ENCODE results near the gene SLC35F5.
"Not testable (repeated sequence)": the region's sequence is repeated elsewhere in the genome, so short reads cannot be mapped to it uniquely, and the experiment has no call there.

SLC35F5 gene

GRCh38 chr2:113755035-113755834 is 1.2 kb downstream of the SLC35F5 start:
- no peak for DNase-seq

DNA sequence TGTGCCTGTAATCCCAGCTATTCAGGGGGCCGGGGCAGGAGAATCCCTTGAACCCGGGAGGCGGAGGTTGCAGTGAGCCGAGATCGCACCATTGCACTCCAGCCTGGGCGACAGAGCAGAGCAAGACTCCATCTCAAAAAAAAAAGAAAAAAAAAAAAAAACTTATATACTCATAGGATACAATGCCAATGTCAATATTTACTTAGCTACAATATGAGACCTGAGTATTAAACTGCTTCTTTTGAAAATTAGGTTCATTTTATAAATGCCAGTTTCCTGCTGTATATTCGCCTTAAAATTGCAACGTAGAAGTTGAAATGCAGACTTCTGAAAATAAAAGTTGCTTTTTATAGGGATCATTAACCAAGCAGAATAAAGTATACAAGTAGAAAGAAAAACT is 2.3 kb downstream of the SLC35F5 start:
- no peak for DNase-seq

GRCh38 chr2:113750385-113750784 is 6.1 kb downstream of the SLC35F5 start:
- DNase-seq: no peak

GRCh38 chr2:113741091-113741490 is 15.4 kb downstream of the SLC35F5 start:
- peak; percentile 68 for DNase-seq

DNA sequence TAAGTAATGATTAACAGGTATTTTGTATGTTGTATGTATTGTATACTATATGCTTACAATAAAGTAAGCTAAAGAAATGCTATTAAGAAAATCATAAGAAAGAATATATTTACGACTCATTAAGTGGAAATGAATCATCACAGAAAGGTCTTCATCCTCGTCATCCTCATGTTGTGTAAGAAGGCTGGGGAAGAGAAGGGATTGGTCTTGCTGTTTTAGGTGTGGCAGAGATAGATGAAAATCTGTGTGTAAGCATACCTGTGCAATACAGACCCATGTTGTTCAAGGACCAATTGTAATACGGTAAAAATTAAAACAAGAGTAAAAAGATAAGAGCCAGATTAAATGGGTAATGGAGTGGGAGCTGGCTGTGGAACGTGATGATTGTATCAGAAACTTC is 16.6 kb downstream of the SLC35F5 start:
- peak; percentile 19 for DNase-seq

DNA sequence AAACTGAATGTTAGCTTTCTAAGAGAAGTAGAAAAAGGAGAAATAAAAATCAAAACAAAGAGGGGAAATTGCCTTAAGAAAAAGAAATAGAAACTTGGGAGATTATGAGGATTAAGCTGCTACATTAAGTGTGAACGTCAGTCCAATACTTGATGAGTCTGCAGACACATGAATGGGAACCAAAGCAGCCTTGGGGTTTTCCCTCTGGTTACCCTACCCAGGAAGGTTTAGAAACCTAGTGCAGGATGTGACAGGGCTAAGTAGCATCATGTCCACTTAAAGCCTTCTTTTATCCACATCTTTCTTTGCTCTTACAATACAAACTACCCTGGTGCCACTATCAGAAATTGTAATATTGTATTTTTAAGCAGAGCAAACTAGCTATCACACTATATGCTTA is 22.3 kb downstream of the SLC35F5 start:
- peak; percentile 76 for DNase-seq

- DNase-seq: no peak
Observed at GRCh38 chr2:113724010-113724409, 32.4 kb downstream of the SLC35F5 start.

DNA sequence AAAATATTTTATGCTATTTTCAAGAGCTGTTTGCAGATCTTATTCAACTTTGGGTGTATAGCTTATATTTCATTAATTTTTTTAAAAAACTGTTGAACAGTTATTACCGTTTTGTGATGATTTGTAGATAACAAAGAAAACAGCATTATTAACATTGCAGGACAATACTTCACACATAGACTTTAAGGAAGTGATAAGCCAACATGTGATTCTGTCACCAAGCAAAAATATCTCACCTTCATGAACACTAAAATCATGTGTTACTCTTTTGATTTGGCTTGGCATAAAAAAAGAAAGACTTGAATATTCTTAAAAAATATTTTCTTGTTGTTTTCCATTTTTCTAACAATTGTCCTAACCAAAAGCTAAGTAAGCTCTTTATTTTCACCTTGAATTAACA is 33.0 kb downstream of the SLC35F5 start:
- DNase-seq: no peak

DNA sequence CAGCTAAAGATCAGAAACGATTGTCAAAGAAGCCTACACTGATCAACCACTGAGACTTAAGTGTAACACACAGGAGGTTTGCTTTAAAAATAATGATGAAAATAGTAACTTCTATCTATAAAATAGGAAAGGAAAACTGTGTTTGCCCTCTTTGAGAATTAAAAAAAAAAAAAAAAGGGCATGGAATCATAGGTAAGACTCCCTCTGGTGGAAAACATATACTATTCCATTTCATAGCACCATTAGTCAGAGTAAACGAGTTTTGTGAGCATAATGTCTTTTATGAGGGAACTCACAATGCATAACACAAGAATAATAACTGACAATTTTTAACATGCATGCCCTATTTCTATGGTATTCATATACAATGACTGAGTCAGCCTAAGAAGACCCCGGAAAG is 36.3 kb downstream of the SLC35F5 start:
- DNase-seq: no peak

DNA sequence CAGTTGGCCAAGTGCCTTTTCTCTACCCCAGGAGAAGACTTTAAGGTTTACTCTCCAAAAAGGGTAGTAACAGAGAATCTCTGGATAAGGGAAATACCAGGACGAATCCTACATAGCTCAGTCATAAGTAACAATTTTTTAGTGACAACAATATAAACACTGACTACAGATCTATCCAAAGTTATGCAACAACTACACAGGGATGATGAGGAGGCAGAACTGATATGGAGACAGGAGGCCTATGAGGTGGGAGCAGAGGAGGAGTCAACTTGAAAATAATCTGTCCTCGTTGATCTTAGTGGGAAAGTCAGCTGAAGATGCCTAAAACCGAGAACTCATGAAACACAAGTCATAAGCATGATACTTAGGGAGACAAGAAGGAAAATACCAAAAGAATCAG is 40.2 kb downstream of the SLC35F5 start:
- DNase-seq: no peak

GRCh38 chr2:113712941-113713340 is 43.5 kb downstream of the SLC35F5 start:
- no peak for DNase-seq

DNA sequence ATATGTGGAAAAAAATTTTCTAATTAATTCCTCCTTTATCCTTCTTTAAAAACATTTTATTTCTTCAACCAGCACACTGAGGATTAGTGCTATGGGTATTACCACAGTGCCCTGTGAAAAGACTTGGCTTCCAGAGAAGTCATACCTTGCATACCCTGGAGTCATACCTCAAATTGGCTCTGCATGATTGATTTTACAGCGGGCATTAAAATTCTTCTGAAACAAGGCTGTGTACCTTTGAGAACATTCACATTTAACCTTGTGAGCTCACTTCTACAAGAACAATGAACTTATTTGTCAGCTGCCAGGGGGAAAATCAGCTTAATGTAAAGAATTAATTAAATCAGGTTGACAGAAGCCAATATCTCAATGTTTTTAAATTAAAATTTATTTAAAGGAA is 44.6 kb downstream of the SLC35F5 start:
- DNase-seq: no peak

DNA sequence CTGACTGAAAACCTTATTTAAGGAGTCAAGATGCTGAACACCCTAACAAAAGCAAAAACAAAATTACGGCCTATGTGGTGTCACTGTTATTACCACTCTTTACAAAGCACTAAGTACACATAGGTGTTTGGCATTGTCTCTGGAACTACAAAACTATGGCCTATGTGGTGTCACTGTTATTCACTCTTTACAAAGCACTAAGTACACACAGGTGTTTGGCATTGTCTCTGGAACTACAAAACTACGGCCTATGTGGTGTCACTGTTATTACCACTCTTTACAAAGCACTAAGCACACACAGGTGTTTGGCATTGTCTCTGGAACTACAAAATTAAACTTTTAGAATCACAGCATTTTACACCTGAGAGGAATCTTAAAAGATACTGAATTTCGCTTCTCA is 47.4 kb downstream of the SLC35F5 start:
- DNase-seq: no peak

GRCh38 chr2:113707106-113707505 is 49.3 kb downstream of the SLC35F5 start:
- DNase-seq: no peak

DNA sequence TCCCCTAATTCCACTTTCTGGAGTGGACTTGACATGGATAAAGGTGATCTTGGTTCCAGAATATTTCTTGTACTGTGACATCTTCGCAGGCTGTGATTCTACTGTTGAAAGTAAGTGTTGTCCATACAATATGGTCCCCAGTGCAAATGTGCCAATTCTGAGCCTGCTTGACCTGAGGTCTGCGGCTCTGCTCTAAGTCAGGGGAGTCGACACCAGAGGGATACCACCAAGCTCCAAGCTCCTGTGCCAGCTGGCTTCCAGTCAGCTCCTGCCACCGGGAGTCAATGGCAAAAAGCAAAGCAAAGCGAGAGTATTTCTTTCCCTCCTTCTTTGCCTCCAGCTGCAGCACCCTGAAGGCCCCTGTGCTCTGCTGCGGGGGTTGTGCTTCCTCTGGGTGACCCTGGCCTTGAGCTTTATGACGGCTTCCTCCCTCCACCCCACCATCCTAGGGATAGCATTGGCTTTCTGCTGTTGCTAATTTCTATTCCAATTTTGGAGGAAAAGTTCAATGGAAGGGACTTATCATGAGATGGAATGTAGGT is 50.4 kb downstream of the SLC35F5 start:
- DNase-seq: no peak

DNA sequence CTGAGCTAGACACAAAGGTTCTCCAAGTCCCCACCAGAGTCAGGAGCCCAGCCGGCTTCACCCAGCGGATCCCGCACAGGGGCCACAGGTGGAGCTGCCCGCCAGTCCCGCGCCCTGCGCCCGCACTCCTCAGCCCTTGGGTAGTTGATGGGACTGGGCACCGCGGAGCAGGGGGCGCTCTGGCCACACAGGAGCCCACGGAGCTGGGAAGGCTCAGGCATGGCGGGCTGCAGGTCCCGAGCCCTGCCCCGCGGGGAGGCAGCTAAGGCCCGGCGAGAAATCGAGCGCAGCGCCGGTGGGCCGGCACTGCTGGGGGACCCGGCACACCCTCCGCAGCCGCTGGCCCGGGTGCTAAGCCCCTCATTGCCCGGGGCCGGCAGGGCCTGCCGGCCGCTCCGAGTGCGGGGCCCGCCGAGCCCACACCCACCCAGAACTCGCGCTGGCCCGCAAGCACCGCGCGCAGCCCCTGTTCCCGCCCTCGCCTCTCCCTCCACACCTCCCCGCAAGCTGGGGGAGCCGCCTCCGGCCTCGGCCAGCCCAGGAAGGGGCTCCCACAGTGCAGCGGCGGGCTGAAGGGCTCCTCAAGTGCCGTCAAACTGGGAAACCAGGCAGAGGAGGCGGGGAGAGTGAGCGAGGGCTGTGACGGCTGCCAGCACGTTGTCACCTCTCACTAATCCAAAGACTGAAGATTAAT is 52.0 kb downstream of the SLC35F5 start:
- DNase-seq: not testable (repeated sequence)

DNA sequence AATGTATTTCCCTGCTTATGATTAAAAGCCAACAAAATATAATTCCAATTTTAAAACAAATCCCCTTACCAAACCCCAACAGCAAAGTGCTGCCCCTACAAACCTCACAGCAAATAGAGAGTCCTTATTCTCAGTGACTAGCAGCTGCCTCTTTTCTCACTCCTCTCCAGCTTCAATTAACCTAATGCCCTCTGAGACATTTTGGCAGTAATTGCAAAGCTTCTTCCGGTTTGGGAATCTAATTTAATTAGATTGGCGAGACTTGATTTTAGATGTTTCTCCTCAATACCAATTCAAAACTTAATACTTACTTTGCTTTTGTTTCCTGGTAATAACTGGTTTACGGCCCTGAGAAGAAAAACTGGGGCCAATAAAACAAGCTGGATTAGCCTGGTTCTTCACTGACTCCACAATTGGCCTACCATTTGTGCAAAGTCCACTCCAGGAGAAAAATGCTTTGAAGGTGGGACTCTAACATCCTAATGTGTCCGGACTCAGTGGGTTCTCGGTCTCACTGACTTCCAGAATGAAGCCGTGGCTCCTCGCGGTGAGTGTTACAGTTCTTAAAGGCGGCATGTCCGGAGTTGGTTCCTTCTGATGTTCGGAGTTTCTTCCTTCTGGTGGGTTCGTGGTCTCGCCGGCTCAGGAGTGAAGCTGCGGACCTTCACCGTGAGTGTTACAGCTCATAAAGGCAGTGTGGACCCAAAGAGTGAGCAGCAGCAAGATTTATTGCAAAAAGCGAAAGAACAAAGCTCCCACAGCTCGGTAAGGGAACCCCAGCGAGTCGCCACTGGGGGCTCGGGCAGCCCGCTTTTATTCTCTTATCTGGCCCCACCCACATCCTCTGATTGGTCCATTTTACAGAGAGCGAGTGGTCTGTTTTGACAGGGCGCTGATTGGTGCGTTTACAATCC is 52.8 kb downstream of the SLC35F5 start:
- DNase-seq: no peak

DNA sequence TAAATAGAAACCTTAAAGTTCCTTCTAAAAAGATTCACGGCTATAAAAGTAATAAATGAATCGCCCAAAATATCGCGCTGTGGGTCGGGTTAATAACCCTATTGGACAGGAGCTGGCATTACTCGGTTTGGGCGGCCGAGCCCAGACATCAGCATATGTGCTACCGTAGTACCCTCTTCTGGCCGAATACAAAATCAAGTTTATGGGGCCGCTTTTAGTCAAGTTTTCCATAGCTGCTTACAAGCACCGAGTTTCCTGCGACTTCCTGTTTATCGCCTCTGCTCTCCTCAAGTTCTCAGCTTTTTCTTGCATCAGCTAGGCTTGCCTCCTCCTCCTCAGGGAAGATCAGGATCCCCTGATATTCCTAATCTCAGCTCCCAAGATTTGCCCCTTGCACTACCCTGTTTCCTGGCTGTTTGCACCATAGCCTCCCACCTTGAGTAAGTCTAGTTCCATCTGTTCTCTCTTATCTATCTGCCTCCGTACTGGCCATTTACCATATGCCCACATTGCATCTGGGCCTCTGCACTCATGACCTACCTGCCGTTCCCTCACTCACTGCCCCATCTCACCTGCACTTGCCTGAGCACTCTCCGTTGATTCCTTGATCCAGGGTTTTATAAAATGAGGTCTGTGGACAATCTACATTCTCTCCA is 56.1 kb downstream of the SLC35F5 start:
- peak; percentile 79 for DNase-seq

GRCh38 chr2:113698892-113699447 is 57.5 kb downstream of the SLC35F5 start:
- DNase-seq: peak; percentile 9

GRCh38 chr2:113698251-113698650 is 58.2 kb downstream of the SLC35F5 start:
- not testable (repeated sequence) for DNase-seq

DNA sequence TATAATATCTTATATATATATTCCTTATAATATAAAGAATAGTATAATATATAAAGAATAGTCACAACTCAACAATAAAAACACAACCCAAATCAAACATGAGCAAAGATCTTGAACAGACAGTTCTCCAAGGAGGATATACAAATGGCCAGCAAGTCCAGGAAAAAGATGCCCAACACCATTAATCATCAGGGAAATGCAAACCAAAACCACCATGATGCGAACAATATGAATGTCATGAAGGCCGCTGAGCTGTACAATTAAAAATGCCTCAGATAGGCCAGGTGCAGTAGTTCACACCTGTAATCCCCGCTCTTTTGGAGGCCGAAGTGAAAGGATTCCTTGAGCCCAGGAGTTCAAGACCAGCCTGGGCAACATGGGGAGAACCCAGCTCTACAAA is 58.9 kb downstream of the SLC35F5 start:
- DNase-seq: no peak

GRCh38 chr2:113694438-113694837 is 62.0 kb downstream of the SLC35F5 start:
- no peak for DNase-seq
